GM21367 (cell line): ENCODE measurements around the gene CLASP1.
"Not testable (repeated sequence)": the region's sequence is repeated elsewhere in the genome, so short reads cannot be mapped to it uniquely, and the experiment has no call there.

Experiments
- ATAC-seq: cut with Tn5 transposase; IDR thresholded peaks from one replicate; pipeline ENCODE4 v1.9.1; 2021; ENCODE audit not compliant: unreplicated experiment

Gene CLASP1

DNA sequence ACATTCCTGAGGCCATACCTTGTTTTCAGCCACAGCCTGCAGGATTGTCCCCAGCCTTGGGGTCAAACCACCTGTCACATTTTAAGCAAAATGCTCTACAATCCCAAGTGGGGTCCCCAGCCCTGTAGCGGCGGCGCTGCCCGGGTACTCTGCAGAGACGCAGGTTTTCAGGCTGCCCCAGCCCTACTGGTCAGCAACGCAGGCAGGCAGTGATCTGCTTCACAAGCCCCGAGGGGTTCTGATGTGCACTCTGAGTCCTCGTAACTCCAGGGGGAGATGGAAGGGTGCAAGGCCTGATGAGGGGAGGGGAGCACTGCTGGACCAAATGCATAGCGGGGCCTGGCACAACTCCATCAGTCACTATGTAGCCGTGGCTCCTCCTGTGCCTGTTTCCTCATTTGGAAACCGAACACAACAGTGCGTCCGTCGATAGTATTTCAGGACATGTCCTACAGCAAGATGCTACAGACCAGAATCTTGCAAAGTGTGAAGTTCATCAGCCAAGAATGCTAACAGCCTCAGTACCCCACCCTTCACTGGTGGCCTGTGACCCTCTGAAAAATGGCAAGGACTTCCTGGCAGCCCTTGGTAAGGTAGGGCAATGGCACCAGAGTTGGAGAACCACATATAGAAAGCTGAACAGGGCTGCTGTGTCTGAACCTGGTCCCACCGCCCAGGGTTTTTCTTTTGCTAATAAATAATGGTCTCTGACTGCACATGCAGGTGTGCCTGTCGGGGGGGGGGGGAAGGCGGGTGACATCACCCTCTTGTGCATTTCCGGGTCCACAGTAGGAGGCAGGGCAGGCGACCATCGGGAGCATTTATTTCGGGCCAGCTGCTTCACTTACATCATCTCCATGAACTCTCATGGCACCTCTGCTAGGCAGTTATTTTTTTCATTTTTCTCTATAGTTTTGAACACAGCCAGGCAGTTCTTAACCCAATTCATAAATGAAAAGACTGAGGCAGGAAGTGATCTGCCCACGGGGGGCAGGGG lies 313.7 kb downstream of the CLASP1 start:
- ATAC-seq: no peak

GRCh38 chr2:121334581-121335293 lies 314.5 kb downstream of the CLASP1 start:
- ATAC-seq: no peak

DNA sequence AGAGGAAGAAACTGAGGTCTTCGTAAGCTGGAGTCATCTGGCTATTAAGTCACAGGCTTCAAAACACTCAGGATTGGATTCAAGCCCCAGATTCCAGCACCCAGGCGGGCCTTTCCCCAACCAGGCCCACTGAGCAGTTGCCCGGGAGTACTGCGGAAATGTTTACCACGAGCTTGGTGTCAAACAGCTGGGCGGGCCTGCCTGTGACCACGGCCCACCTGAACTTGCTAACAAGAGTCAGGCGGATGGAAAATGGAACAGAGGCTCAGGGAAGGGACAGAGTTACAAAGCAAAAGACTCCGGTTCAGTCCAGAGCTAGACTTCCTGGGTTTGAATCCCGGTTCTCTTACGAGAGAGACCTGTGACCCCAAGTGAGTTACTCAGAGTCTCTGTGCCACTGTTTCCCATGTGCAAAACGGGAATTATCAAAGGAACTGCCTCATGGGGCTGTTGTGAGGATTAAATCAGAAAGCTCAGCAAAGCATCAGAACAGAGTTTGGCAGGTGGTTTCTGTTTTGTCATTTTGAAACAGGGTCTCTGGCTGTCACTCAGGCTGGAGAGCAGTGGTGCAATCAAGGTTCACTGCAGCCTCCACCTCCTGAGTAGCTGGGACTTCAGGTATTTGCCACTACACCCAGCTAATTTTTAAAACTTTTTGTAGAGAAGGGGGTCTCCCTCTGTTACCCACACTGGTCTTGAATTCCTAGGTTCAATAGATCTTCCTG lies 315.3 kb downstream of the CLASP1 start:
- no peak for ATAC-seq

DNA sequence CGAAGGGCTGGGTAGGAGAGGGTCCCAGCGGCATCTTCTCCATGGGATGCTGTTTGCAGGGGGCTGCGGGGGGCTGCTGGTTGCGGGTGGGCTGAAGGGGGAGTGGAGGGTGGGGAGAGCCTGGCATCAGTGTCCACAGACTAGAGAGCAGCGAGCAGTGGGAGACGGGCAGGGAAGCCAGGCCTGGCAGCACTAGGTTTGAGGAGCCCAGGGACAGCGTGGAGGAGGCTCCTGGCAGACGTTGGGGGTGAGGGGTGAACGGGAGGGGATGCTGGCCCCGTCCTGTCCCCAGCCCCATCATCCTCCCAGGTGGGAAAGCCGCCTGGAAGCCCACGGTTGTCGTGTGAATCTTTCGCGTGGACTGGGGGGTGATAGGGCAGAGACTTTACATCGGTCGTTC lies 316.0 kb downstream of the CLASP1 start:
- no peak for ATAC-seq

- not testable (repeated sequence) for ATAC-seq
Observed at GRCh38 chr2:121331324-121331723, 317.9 kb downstream of the CLASP1 start.

- no peak for ATAC-seq
Observed at GRCh38 chr2:121330921-121331320, 318.3 kb downstream of the CLASP1 start.

DNA sequence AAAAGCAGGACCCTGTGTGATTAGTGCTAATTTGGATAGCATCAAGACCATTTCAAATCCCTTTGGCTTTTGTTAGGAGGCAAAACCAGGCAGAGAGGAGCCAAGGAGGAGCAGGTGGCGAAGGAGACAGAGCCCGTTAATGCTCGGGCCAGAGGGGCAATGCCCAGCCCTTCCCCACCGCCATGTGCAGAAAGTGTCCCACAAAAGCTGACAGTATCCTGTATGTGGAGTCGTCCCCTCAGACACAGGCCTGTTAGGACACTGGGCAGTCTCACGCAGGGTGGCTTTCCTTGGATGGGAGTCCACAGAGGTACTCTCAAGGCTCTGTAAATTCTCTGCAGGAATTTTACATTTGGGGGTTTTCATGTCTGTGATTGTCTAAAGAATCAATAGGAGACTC lies 319.5 kb downstream of the CLASP1 start:
- no peak for ATAC-seq

DNA sequence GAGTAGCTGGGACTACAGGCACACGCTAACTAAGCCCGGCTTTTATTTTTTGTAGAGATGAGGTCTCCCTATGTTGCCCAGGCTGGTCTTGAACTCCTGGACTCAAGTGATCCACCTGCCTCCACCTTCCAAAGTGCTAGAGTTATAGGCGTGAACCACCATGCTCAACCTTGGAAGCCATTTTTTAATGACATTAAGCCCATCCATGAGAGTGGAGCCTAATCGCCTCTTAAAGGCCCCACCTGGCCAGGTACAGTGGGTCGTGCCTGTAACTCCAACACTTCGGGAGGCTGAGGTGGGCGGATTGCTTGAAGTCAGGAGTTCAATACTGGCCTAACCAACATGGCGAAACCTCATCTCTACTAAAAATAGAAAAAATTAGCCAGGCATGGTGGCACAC lies 322.6 kb downstream of the CLASP1 start:
- ATAC-seq: no peak

DNA sequence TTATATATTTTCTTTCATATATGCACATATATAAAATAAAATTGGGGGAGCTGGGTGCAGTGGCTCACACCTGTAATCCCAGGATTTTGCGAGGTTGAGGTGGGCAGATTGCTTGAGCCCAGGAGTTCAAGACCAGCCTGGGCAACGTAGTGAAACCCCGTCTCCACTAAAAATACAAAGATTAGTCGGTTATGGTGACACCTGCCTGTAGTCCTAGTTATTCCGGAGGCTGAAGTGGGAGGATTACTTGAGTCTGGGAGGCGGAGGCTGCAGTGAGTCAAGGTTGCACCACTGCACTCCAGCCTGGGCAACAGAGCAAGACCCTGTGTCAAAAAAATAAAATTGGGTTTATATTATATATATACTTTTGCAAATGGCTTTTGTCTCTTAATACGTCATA lies 324.7 kb downstream of the CLASP1 start:
- no peak for ATAC-seq

GRCh38 chr2:121321476-121321875 lies 327.8 kb downstream of the CLASP1 start:
- ATAC-seq: no peak

GRCh38 chr2:121319941-121320340 lies 329.3 kb downstream of the CLASP1 start:
- ATAC-seq: no peak

DNA sequence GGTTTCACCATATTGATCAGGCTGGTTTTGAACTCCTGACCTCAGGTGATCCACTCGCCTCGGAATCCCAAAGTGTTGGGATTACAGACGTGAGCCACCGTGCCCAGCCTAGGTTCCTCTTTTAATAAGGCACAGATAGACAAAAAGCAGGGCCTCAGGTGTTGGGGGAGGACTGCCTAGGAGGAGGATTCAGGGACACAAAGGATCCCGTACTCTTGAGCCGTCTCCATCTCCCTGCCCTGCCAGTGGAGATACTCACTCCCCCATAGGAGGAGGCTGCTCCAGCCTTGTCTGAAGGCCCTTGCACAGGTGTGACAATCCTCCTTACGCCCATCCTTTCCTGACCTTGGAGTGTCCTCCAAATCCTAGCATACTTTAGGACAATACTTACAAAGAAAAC lies 332.3 kb downstream of the CLASP1 start:
- ATAC-seq: no peak

DNA sequence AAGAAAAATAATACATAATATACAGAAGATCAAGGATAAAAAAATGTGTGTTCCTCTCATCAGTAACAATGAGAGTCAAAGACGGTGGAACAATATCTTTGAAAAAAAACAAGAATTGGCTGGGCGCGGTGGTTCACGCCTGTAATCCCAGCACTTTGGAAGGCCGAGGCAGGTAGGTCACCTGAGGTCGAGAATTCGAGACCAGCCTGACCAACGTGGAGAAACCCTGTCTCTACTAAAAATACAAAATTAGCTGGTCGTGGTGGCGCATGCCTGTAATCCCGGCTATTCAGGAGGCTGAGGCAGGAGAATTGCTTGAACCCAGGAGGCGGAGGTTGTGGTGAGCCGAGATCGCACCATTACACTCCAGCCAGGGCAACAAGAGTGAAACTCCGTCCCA lies 335.6 kb downstream of the CLASP1 start:
- not testable (repeated sequence) for ATAC-seq

- peak; percentile 88 for ATAC-seq
Observed at GRCh38 chr2:121309801-121310200, 339.5 kb downstream of the CLASP1 start.

DNA sequence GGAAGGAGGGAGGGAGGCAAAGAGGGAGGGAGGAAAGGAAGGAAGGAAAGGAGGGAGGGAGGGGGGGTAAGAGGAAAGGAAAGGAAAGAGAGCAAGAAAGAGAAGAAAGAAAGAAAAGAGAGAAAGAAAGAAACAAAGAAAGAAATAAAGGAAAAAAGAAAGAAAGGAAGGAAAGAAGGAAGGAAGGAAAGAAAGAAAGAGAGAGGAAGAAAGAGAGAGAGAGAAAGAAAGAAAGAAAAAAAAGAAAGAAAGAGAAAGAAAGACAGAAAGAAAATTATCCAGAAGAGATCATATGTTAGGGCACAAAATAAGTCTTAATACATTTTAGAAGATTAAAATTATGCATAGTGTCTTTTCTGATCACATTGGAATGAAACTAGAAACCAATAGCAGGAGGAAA lies 339.9 kb downstream of the CLASP1 start:
- no peak for ATAC-seq

GRCh38 chr2:121307048-121307447 lies 342.2 kb downstream of the CLASP1 start:
- ATAC-seq: no peak

GRCh38 chr2:121304941-121305340 lies 344.3 kb downstream of the CLASP1 start:
- ATAC-seq: no peak

- no peak for ATAC-seq
Observed at GRCh38 chr2:121303531-121304263, 345.6 kb downstream of the CLASP1 start.

- ATAC-seq: not testable (repeated sequence)
Observed at GRCh38 chr2:121301190-121301589, 348.1 kb downstream of the CLASP1 start.

DNA sequence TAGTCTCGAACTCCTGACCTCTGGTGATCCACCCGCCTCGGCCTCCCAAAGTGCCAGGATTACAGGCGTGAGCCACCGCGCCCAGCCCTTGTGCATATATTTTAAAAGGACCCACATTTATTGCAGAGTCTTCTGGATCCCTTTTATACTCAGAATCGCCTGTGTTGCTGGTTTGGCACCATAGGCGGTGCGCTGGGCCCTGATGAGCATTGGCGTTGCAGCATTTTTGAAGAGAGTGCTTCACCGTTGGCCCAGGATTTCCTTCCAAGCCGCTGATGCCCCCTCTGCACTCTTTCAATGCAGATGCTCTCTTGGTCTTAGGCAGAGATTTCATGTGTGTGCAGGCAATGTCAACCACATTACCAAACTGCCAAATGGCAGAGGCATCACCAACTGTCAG lies 350.8 kb downstream of the CLASP1 start:
- ATAC-seq: no peak

DNA sequence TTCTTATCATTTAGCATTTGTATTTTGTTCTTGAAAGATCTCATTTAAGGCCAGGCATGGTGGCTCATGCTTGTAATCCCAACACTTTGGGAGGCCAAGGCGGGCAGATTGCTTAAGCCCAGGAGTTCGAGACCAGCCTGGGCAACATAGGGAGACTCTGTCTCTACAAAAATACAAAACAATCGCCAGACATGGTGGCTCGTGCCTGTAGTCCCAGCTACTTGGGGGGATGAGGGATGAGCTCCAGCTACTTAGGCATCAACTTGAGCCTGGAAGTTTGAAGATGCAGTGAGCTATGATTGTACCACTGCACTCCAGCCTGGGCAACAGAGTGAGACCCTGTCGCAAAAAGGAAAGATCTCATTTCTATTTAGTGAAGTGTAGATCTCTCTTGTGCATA lies 351.4 kb downstream of the CLASP1 start:
- ATAC-seq: not testable (repeated sequence)
